ENCODE results near the gene ACAP2.

DNA sequence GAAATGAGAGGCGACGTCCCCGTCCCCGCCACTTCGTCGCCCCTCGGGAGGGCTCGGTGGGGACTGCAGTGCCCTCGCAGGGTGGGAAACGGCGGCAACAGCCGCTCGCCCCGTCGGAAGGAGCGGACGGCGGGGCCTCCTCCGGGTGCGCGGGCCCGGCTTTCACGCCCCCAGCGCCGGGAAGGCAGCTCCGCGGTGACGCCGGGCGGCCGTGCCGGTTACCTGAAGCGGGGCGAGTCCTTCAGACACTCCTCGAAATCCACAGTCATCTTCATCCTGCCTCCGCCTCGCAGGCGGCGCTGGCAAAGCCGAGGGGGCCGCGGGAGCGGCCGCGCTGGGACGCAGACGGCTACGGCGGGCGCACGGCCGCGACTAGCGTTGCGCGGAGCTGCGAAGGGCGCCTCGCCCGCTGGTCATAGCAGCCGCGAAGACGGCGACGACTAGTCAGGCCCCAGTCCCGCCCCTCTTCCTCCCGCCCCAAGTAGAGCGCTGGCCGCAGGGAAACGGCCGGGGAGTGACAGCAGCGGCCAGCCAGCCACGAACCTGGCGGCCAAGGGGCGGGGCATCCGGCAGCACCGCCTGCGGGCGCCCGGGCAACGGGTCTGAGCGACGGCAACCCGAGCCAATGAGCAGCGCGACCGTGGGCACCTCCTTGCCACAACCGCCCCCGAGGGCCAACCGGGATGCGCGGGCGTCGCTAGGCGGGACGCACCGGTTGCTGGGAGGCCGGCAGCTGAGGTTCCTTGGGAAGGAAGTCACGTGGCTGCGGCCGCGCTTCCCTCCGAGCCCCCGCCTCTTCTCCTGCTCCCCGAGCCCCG, at the start of gene ACAP2:
- TF ChIP-seq, protein P1, sequence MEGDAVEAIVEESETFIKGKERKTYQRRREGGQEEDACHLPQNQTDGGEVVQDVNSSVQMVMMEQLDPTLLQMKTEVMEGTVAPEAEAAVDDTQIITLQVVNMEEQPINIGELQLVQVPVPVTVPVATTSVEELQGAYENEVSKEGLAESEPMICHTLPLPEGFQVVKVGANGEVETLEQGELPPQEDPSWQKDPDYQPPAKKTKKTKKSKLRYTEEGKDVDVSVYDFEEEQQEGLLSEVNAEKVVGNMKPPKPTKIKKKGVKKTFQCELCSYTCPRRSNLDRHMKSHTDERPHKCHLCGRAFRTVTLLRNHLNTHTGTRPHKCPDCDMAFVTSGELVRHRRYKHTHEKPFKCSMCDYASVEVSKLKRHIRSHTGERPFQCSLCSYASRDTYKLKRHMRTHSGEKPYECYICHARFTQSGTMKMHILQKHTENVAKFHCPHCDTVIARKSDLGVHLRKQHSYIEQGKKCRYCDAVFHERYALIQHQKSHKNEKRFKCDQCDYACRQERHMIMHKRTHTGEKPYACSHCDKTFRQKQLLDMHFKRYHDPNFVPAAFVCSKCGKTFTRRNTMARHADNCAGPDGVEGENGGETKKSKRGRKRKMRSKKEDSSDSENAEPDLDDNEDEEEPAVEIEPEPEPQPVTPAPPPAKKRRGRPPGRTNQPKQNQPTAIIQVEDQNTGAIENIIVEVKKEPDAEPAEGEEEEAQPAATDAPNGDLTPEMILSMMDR (conservative IDR thresholded peaks at IDR 0.05; ENCODE audit: low read length) = no peak; the same call in 1 of the 2 replicates
- TF ChIP-seq EZH2phosphoT487 (IDR thresholded peaks at IDR 0.05; ENCODE audit: borderline replicate concordance, low read depth, low read length) = no peak

Data from OCI-LY7 (cell line).